ENCODE data around the gene TNFAIP8. TPM values are rescaled to one million over a fixed set of nuclear protein-coding genes. Genes with fewer than 3 reads are reported as not detected.

Gene TNFAIP8
- total and polyA plus RNA-seq, 9 of the 15 experiments (the other 6 are each of a cell fraction or from before 2014, with no cell fraction given) = 29.9 to 52.2 (median 44.8) TPM

- TF ChIP-seq JUN (IDR thresholded peaks at IDR 0.05; ENCODE audit: borderline replicate concordance, low read depth, low read length) (peak; percentile 35; the same call in 1 of the 2 replicates), JUN (CRISPR knock-in tag; IDR thresholded peaks at IDR 0.05; ENCODE audit: borderline replicate concordance) (no peak), GMEB1 (CRISPR knock-in tag; IDR thresholded peaks at IDR 0.05) (no peak), CREM (IDR thresholded peaks at IDR 0.05; ENCODE audit: low read depth) (peak; percentile 16; the same call in 1 of the 2 replicates), TFAP4 (CRISPR knock-in tag; IDR thresholded peaks at IDR 0.05; ENCODE audit: borderline replicate concordance) (no peak), MEIS2 (IDR thresholded peaks at IDR 0.05; ENCODE audit: partially characterized antibody) (peak; percentile 86), SMARCA4 (IDR thresholded peaks at IDR 0.05) (peak; percentile 30; the same call in 1 of the 2 replicates), HDAC6 (IDR thresholded peaks at IDR 0.05; ENCODE audit: low read depth, low read length) (no peak)
- TF ChIP-seq, protein P1, sequence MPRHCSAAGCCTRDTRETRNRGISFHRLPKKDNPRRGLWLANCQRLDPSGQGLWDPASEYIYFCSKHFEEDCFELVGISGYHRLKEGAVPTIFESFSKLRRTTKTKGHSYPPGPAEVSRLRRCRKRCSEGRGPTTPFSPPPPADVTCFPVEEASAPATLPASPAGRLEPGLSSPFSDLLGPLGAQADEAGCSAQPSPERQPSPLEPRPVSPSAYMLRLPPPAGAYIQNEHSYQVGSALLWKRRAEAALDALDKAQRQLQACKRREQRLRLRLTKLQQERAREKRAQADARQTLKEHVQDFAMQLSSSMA (CRISPR knock-in tag; IDR thresholded peaks at IDR 0.05) = no peak
- TF ChIP-seq, protein P2, sequence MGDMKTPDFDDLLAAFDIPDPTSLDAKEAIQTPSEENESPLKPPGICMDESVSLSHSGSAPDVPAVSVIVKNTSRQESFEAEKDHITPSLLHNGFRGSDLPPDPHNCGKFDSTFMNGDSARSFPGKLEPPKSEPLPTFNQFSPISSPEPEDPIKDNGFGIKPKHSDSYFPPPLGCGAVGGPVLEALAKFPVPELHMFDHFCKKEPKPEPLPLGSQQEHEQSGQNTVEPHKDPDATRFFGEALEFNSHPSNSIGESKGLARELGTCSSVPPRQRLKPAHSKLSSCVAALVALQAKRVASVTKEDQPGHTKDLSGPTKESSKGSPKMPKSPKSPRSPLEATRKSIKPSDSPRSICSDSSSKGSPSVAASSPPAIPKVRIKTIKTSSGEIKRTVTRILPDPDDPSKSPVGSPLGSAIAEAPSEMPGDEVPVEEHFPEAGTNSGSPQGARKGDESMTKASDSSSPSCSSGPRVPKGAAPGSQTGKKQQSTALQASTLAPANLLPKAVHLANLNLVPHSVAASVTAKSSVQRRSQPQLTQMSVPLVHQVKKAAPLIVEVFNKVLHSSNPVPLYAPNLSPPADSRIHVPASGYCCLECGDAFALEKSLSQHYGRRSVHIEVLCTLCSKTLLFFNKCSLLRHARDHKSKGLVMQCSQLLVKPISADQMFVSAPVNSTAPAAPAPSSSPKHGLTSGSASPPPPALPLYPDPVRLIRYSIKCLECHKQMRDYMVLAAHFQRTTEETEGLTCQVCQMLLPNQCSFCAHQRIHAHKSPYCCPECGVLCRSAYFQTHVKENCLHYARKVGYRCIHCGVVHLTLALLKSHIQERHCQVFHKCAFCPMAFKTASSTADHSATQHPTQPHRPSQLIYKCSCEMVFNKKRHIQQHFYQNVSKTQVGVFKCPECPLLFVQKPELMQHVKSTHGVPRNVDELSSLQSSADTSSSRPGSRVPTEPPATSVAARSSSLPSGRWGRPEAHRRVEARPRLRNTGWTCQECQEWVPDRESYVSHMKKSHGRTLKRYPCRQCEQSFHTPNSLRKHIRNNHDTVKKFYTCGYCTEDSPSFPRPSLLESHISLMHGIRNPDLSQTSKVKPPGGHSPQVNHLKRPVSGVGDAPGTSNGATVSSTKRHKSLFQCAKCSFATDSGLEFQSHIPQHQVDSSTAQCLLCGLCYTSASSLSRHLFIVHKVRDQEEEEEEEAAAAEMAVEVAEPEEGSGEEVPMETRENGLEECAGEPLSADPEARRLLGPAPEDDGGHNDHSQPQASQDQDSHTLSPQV (IDR thresholded peaks at IDR 0.05) = peak; percentile 67; the same call in 1 of the 2 replicates
These were observed 24.2 kb upstream of the TNFAIP8 start (continued) for GRCh38 chr5:119331566-119332095.
